Aorta (tissue), 5 donors: ENCODE results near the gene CELF2. TPM values are rescaled to one million over a fixed set of nuclear protein-coding genes. Genes with fewer than 3 reads are reported as not detected.

Source experiments
- ATAC-seq: fragments of 200-7000 bp; cut with Tn5 transposase; one replicate; pipeline ENCODE4 v1.9.1; 2022; ENCODE audit warnings: moderate library complexity; ENCODE audit not compliant: low FRiP score
- DNase-seq, 2 donors: peaks; one replicate each; pipeline ENCODE4 v3.0.0-alpha.2; 2020
- H3K27ac ChIP-seq, 2 donors: one replicate each; pipeline ENCODE4 v1.5.1; 2013; ENCODE audit warnings: low read length in 2 of 2, mild to moderate bottlenecking in 2 of 2, moderate library complexity in 2 of 2, control low read depth in 1 of 2, inconsistent platforms in 1 of 2, low read depth in 1 of 2
- H3K27me3 ChIP-seq, 2 donors: one replicate each; pipeline ENCODE4 v1.6.1; 2013; ENCODE audit warnings: control low read depth in 1 of 2, low read length in 1 of 2, mild to moderate bottlenecking in 1 of 2, moderate library complexity in 1 of 2; ENCODE audit not compliant: insufficient read depth in 2 of 2, control insufficient read depth in 1 of 2
- H3K36me3 ChIP-seq, 2 donors: one replicate each; pipeline ENCODE4 v1.6.1; 2013; ENCODE audit warnings: control low read depth in 1 of 2, low read length in 1 of 2, mild to moderate bottlenecking in 1 of 2; ENCODE audit not compliant: insufficient read depth in 2 of 2, control insufficient read depth in 1 of 2
- H3K4me1 ChIP-seq, 2 donors: one replicate each; pipeline ENCODE4 v1.6.1; 2013; ENCODE audit warnings: low read length in 2 of 2, control low read depth in 1 of 2, mild to moderate bottlenecking in 1 of 2, moderate library complexity in 1 of 2; ENCODE audit not compliant: insufficient read depth in 2 of 2, control insufficient read depth in 1 of 2
- H3K4me3 ChIP-seq, 2 donors: one replicate each; pipeline ENCODE4 v1.5.1; 2013; ENCODE audit warnings: low read length in 2 of 2, control low read depth in 1 of 2, mild to moderate bottlenecking in 1 of 2
- H3K9me3 ChIP-seq: one replicate; pipeline ENCODE4 v1.6.1; 2013; ENCODE audit warnings: mild to moderate bottlenecking, low read length; ENCODE audit not compliant: control insufficient read depth
- WGBS, 2 donors: extraction: QIAGEN DNeasy Blood & Tissue Kit; methylation state at CpG; one replicate each; pipeline ENCODE4 v1.1.7; 2013; 5-methylcytosine and 5-hydroxymethylcytosine counted together
- intact Hi-C, 2 donors: fragments of 100-400 bp; cut with DNase I; formaldehyde crosslinking; loops; one replicate each; pipeline versions ENCODE4 v1.14.2 to v1.15.0; 2022
- polyA plus RNA-seq, 2 donors: library from polyadenylated mRNA; stranded (reverse); fragments of 200-250 nt; gene quantifications; one replicate each; pipeline ENCODE4 v1.2.3, GENCODE V29; 2013
- total RNA-seq, 2 donors: library from RNA; stranded (reverse); fragmentation: NEBNext Ultra II Directional; extraction: Animal tissue kit (Norgen Biotek cat#: 25700); gene quantifications; one replicate each; pipeline ENCODE4 v1.2.1, GENCODE V29; 2021
- donor health status: healthy with polysubstance abuse.
- donor health status: Bipolar disorder and iron deficiency.
- donor health status: DM: no; HTN: no; CAD: no.
- donor health status: DM: no; HTN: no; CAD: no.
- donor health status: DM: yes; HTN: yes; CAD: no.

Gene CELF2
- total and polyA plus RNA-seq, 4 donors: 10.9 to 55.4 (median 36.4) TPM

DNA sequence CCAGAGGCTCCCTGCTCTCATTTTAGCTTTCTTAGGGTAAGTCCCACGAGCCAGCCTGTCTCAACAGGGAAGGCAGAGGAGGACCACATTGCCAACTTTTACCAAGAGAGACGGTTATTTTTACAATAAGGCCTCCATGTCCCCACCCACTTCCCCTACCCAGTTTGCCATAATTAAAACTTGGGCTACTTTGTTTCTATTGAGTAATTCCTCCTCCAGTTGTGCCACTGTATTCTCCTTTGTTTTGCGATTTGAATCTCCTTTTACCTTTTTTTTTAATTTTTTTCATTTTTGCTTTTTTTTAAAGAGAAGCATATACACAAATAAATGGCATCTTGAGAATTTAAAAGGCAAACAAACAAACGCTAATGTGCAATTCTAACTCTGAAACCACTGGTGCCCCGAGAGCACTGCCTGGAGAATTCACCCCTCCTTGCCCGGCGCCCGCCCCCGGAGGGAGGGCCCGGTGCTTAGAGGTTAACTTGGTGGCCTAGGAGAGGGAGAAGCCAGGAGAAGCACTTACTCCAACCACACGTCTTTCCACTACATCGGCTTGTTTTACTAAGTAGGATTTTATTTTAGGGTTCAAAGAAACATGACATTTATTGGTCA is 311.5 kb downstream of the CELF2 start:
- peaks cover 0 to 4% of the 10 kb centered on the region in 2 donors for H3K36me3 ChIP-seq
- no peak for ATAC-seq

GRCh38 chr10:11330383-11331045 is 312.8 kb downstream of the CELF2 start:
- no peak overlapping the region for H3K4me3 ChIP-seq
- ATAC-seq: no peak
- DNase-seq: no peak
- no peaks in the 10 kb centered on the region for H3K36me3 ChIP-seq
- no peaks in the 10 kb centered on the region for H3K27me3 ChIP-seq
- no peaks in the 10 kb centered on the region for H3K9me3 ChIP-seq
- 36% methylated on average over 8 of the region's 8 CpGs for WGBS, 2 donors
- no peak overlapping the region for H3K27ac ChIP-seq
- intact Hi-C loops: no loop called here
- H3K4me1 ChIP-seq: peaks cover 0 to 8% of the 10 kb centered on the region in 2 donors

More for the DNA sequence above, 311.5 kb downstream of the CELF2 start:
- peaks cover 0 to 8% of the 10 kb centered on the region in 2 donors for H3K4me1 ChIP-seq
- peak overlapping the region in 1 of 2 donors; percentile 79 for H3K27ac ChIP-seq
- intact Hi-C loops: no loop called here
- H3K9me3 ChIP-seq: no peaks in the 10 kb centered on the region
- no peak overlapping the region for H3K4me3 ChIP-seq
- no peaks in the 10 kb centered on the region for H3K27me3 ChIP-seq
- WGBS, 2 donors: 23 to 24% methylated on average over 12 of the region's 12 CpGs
- no peak for DNase-seq

DNA sequence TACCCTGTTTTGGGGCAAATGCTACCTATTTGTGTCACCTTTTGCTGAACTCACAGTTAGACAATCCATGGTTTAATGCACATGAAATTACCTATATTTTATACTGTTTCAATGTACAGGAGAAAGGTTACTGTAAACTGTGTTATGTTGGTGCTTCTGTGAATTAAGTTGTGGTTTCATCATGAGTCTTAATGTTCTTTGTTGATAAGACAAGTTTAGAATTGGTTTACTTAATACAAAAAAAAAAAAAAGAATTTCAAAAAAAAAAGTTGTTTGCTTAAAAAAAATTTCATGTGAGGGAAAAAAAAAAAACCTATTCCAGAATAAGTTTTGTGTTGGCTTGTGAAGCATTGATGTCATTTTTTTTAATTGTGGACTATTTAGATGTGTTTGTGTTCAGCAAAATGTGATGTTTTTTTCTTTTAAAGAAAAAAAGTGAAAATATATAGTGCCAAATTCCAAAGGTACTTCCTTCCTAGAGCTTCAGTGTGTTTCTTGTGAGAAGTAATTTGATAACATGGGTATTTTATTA is 313.4 kb downstream of the CELF2 start:
- intact Hi-C loops: no loop called here
- no peak for ATAC-seq
- H3K36me3 ChIP-seq: no peaks in the 10 kb centered on the region

GRCh38 chr10:11331726-11332125 is 314.1 kb downstream of the CELF2 start:
- Histone ChIP-seq H3K9me3 (no peaks in the 10 kb centered on the region), H3K4me1 (peaks cover 0 to 8% of the 10 kb centered on the region in 2 donors), H3K36me3 (no peaks in the 10 kb centered on the region), H3K4me3 (no peak overlapping the region), H3K27me3 (no peaks in the 10 kb centered on the region), H3K27ac (no peak overlapping the region)
- WGBS, 2 donors: 28 to 31% methylated on average over 3 of the region's 3 CpGs
- intact Hi-C loops: no loop called here
- no peak for DNase-seq
- no peak for ATAC-seq

More for the DNA sequence above, 313.4 kb downstream of the CELF2 start:
- no peak for DNase-seq
- no peak overlapping the region for H3K27ac ChIP-seq
- no peaks in the 10 kb centered on the region for H3K27me3 ChIP-seq
- peaks cover 0 to 8% of the 10 kb centered on the region in 2 donors for H3K4me1 ChIP-seq
- H3K4me3 ChIP-seq: no peak overlapping the region
- H3K9me3 ChIP-seq: no peaks in the 10 kb centered on the region

DNA sequence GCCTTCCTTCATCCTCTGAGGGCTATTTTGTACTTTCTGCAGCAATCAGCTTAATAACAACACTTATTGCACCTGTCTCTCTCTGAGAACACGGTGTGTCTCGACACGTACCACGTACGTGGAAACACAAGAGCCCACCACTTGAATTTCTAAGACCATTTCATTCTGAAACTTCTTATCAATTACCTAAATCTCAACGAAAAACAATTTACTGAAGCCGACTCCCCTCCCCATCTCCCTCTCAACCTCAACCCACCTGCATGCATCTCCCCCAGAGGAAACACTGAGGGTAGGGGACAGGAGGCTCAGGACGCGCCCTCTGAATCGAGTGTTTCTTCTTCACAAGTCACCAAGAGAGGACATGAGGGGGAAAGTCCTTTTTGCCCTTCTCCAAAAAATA is 315.2 kb downstream of the CELF2 start:
- H3K4me1 ChIP-seq: peaks cover 0 to 8% of the 10 kb centered on the region in 2 donors
- intact Hi-C loops: no loop called here
- no peak overlapping the region for H3K4me3 ChIP-seq
- WGBS, 2 donors: 94% methylated on average over 10 of the region's 10 CpGs
- H3K36me3 ChIP-seq: no peaks in the 10 kb centered on the region
- DNase-seq (no peak), ATAC-seq (no peak)
- H3K9me3 ChIP-seq: no peaks in the 10 kb centered on the region
- H3K27me3 ChIP-seq: no peaks in the 10 kb centered on the region
- no peak overlapping the region for H3K27ac ChIP-seq

DNA sequence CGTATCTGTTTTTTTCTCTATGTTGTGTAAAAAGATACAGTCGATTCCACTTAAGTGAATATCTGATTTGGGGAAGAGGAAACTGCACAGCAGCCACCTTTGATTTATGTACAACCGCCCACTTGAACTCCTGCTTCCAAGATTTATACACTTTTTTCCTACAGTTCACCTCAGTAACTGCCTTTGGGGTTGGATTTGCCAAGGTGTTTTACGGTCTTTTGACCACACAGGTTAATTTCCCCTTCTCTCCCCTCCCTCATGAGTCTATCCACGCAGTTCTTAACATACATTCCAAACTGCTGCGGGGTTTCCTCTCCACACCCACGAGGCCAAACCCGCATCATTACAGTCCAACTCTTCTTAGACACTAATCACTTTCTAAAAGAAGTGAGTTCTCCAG is 316.8 kb downstream of the CELF2 start:
- 77 to 82% methylated on average over 8 of the region's 8 CpGs for WGBS, 2 donors
- no peaks in the 10 kb centered on the region for H3K9me3 ChIP-seq
- intact Hi-C loops: no loop called here
- no peak for DNase-seq
- H3K27me3 ChIP-seq: no peaks in the 10 kb centered on the region
- H3K4me1 ChIP-seq: peaks cover 0 to 8% of the 10 kb centered on the region in 2 donors
- H3K4me3 ChIP-seq: no peak overlapping the region
- H3K36me3 ChIP-seq: no peaks in the 10 kb centered on the region
- no peak overlapping the region for H3K27ac ChIP-seq
- ATAC-seq: no peak

GRCh38 chr10:11335167-11335652 is 317.5 kb downstream of the CELF2 start:
- DNase-seq (no peak), ATAC-seq (no peak)
- Histone ChIP-seq H3K36me3 (no peaks in the 10 kb centered on the region), H3K4me3 (no peak overlapping the region), H3K4me1 (peaks cover 0 to 5% of the 10 kb centered on the region in 2 donors), H3K27me3 (no peaks in the 10 kb centered on the region), H3K9me3 (no peaks in the 10 kb centered on the region), H3K27ac (no peak overlapping the region)
- intact Hi-C loops: no loop called here
- WGBS, 2 donors: 52 to 53% methylated on average over 12 of the region's 12 CpGs

- 92 to 93% methylated on average over 12 of the region's 12 CpGs for WGBS, 2 donors
- Histone ChIP-seq H3K4me3 (no peak overlapping the region), H3K27me3 (no peaks in the 10 kb centered on the region), H3K9me3 (no peaks in the 10 kb centered on the region), H3K4me1 (no peaks in the 10 kb centered on the region), H3K36me3 (no peaks in the 10 kb centered on the region), H3K27ac (no peak overlapping the region)
- intact Hi-C loops: no loop called here
- DNase-seq: no peak
- ATAC-seq: no peak
Observed at GRCh38 chr10:11335881-11336430, 318.3 kb downstream of the CELF2 start.
